Lower leg skin (tissue), 4 donors: ENCODE measurements around the gene AGBL5. TPM values are rescaled to one million over a fixed set of nuclear protein-coding genes. Genes with fewer than 3 reads are reported as not detected.

Experiments used
- DNase-seq, 2 donors: peaks; one replicate each; pipeline ENCODE4 v3.0.0-alpha.2; 2019; ENCODE audit warnings: low spot score in 2 of 2
- H3K4me3 ChIP-seq: fragments of 200-600 bp; sonication (generic); 2 replicates; pipeline ENCODE4 v1.5.1; 2017; ENCODE audit warnings: mild to moderate bottlenecking, low read depth; ENCODE audit not compliant: poor library complexity, severe bottlenecking
- POLR2A ChIP-seq, 2 donors: fragments of 450-650 bp; IDR thresholded peaks; one replicate each; pipeline ENCODE4 v1.6.1; 2016 to 2017; ENCODE audit warnings: antibody characterized with exemption in 2 of 2, mild to moderate bottlenecking in 1 of 2, moderate library complexity in 1 of 2
- WGBS, 2 donors: methylation state at CpG; one replicate each; pipeline ENCODE4 v1.1.5; 2018; 5-methylcytosine and 5-hydroxymethylcytosine counted together
- intact Hi-C: fragments of 100-400 bp; cut with DNase I; formaldehyde crosslinking; loops from one replicate; pipeline ENCODE4 v1.15.0; 2023; ENCODE audit warnings: low total_unique reads
- total RNA-seq, 4 donors: library from RNA; depleted of rRNA; stranded (reverse); fragments of >200 nt; gene quantifications; one replicate each; pipeline ENCODE4 v1.1.0, GENCODE V29; 2016
- TF ChIP-seq, protein P1 (sequence below), 3 donors: fragments of 450-650 bp; IDR thresholded peaks; one replicate each; pipeline ENCODE4 v1.5.1; 2016; ENCODE audit warnings: antibody characterized with exemption in 3 of 3, mild to moderate bottlenecking in 3 of 3, moderate library complexity in 2 of 3

Gene AGBL5
- total RNA-seq, 4 donors from 2014 or later, result 9.4 to 17.0 (median 16.4) TPM

DNA sequence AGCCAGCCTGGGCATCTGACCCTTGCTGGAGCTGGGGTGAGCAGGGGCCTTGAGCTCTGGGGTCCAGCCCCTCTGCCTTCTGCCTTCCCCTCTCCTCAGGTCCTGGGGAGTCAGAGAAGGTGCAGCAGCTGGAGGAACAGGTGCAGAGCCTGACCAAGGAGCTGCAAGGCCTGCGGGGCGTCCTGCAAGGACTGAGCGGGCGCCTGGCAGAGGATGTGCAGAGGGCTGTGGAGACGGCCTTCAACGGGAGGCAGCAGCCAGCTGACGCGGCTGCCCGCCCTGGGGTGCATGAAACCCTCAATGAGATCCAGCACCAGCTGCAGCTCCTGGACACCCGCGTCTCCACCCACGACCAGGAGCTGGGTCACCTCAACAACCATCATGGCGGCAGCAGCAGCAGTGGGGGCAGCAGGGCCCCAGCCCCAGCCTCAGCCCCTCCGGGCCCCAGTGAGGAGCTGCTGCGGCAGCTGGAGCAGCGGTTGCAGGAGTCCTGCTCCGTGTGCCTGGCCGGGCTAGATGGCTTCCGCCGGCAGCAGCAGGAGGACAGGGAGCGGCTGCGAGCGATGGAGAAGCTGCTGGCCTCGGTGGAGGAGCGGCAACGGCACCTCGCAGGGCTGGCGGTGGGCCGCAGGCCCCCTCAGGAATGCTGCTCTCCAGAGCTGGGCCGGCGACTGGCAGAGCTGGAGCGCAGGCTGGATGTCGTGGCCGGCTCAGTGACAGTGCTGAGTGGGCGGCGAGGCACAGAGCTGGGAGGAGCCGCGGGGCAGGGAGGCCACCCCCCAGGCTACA is 30.7 kb downstream of the AGBL5 start:
- no peak for TF ChIP-seq POLR2A (IDR thresholded peaks at IDR 0.05)
- TF ChIP-seq, protein P1, sequence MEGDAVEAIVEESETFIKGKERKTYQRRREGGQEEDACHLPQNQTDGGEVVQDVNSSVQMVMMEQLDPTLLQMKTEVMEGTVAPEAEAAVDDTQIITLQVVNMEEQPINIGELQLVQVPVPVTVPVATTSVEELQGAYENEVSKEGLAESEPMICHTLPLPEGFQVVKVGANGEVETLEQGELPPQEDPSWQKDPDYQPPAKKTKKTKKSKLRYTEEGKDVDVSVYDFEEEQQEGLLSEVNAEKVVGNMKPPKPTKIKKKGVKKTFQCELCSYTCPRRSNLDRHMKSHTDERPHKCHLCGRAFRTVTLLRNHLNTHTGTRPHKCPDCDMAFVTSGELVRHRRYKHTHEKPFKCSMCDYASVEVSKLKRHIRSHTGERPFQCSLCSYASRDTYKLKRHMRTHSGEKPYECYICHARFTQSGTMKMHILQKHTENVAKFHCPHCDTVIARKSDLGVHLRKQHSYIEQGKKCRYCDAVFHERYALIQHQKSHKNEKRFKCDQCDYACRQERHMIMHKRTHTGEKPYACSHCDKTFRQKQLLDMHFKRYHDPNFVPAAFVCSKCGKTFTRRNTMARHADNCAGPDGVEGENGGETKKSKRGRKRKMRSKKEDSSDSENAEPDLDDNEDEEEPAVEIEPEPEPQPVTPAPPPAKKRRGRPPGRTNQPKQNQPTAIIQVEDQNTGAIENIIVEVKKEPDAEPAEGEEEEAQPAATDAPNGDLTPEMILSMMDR (IDR thresholded peaks at IDR 0.05), result no peak
- no peak for DNase-seq
- 82 to 87% methylated on average over 33 to 38 of the region's 38 CpGs for WGBS, 2 donors
- H3K4me3 ChIP-seq, result no peak overlapping the region
- intact Hi-C loops, result no loop called here

DNA sequence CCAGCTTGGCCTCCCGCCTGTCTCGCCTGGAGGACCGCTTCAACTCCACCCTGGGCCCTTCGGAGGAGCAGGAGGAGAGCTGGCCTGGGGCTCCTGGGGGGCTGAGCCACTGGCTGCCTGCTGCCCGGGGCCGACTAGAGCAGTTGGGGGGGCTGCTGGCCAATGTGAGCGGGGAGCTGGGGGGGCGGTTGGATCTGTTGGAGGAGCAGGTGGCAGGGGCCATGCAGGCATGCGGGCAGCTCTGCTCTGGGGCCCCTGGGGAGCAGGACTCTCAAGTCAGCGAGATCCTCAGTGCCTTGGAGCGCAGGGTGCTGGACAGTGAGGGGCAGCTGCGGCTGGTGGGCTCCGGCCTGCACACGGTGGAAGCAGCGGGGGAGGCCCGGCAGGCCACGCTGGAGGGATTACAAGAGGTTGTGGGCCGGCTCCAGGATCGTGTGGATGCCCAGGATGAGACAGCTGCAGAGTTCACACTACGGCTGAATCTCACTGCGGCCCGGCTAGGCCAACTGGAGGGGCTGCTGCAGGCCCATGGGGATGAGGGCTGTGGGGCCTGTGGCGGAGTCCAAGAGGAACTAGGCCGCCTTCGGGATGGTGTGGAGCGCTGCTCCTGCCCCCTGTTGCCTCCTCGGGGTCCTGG is 31.4 kb downstream of the AGBL5 start:
- no peak for TF ChIP-seq POLR2A (IDR thresholded peaks at IDR 0.05)
- TF ChIP-seq, protein P1 (IDR thresholded peaks at IDR 0.05), result no peak

DNA sequence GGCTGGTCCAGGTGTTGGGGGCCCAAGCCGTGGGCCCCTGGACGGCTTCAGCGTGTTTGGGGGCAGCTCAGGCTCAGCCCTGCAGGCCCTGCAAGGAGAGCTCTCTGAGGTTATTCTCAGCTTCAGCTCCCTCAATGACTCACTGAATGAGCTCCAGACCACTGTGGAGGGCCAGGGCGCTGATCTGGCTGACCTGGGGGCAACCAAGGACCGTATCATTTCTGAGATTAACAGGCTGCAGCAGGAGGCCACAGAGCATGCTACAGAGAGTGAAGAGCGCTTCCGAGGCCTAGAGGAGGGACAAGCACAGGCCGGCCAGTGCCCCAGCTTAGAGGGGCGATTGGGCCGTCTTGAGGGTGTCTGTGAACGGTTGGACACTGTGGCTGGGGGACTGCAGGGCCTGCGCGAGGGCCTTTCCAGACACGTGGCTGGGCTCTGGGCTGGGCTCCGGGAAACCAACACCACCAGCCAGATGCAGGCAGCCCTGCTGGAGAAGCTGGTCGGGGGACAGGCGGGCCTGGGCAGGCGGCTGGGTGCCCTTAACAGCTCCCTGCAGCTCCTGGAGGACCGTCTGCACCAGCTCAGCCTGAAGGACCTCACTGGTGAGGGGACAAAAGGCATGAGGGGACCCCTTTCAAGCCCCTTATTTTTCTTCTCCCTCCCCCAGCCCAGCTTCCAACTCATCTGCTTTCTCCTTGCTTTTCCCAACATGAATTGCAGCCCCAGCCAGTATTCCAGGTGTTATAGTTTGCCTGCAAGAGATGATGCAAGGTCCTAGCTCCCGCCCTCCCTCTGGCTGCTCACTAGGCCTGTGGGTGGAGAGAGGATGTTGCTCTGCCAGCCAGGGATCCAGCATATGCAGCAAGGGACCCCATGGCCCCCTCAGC is 32.2 kb downstream of the AGBL5 start:
- 73 to 76% methylated on average over 16 to 17 of the region's 20 CpGs for WGBS, 2 donors
- TF ChIP-seq, protein P1 (IDR thresholded peaks at IDR 0.05), result no peak
- no peak for TF ChIP-seq POLR2A (IDR thresholded peaks at IDR 0.05)
- intact Hi-C loops, result no loop called here
- H3K4me3 ChIP-seq, result no peak overlapping the region
- DNase-seq, result no peak

More for the DNA sequence above, 31.4 kb downstream of the AGBL5 start:
- intact Hi-C loops, result no loop called here
- H3K4me3 ChIP-seq, result no peak overlapping the region
- DNase-seq, result no peak
- 87 to 90% methylated on average over 25 to 26 of the region's 27 CpGs for WGBS, 2 donors

DNA sequence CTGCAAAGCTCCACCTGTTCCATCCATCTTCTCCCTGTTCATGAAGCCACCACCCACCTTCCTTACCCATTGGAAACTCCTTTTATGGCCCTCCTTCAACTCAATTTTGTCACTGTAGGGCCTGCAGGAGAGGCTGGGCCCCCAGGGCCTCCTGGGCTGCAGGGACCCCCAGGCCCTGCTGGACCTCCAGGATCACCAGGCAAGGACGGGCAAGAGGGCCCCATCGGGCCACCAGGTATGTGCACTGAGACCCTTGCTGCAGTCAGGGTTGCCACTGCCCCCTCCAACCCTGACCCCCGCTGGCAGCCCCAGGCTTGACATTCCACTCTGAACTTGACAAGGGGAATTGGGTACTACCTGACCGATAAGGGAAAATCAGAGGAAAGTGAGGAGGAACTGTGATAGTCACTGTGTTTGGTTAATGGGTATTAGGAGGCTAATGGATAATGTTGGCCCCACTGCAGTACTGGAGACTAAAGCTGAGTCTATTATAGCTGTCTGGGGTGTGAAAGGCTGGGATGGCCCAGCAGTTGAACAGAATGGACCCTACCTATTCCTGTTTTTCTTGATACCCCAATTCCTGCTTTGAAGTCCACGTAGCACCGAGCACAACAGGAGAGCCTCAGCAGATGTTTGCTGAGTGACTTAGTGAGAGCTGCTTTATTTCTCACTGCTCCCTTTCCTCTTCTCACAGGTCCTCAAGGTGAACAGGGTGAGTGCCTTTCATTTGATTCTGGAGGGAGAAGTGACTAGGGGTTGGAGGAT is 33.0 kb downstream of the AGBL5 start:
- no peak for TF ChIP-seq POLR2A (IDR thresholded peaks at IDR 0.05)
- TF ChIP-seq, protein P1 (IDR thresholded peaks at IDR 0.05), result no peak
- WGBS, 2 donors, result 75 to 91% methylated on average over 6 of the region's 6 CpGs
- no peak for DNase-seq
- intact Hi-C loops, result no loop called here
- no peak overlapping the region for H3K4me3 ChIP-seq

DNA sequence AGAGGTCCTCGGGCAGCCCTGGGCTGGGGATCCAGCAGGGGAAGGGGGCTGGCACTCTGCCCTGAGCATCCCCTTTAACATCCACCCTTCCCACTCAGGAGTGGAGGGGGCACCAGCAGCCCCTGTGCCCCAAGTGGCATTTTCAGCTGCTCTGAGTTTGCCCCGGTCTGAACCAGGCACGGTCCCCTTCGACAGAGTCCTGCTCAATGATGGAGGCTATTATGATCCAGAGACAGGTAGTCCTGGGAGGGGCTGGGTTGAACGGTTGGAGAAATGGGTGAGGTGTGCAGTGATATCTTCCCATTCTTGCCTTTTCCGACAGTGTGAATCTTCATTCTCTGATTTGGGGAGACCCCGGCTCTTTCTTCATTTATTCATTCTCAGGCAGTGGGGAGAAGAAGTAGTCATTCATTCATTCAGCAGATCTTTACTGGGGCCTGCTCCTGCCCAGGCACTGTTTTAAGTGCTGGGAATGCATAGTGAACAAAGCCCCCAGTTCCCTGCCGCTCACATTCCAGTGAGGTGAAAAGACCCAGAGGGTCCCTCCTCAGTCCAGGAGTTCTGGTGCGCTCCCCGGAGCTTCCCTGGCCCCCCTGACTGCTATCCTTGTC is 33.7 kb downstream of the AGBL5 start:
- 52 to 64% methylated on average over 10 of the region's 10 CpGs for WGBS, 2 donors
- no peak for TF ChIP-seq POLR2A (IDR thresholded peaks at IDR 0.05)
- TF ChIP-seq, protein P1 (IDR thresholded peaks at IDR 0.05), result no peak
- no peak for DNase-seq
- H3K4me3 ChIP-seq, result no peak overlapping the region
- intact Hi-C loops, result no loop called here
